Fibroblast of villous mesenchyme (primary cell): ENCODE measurements around the gene TBCK. TPM values are rescaled to one million over a fixed set of nuclear protein-coding genes. Genes with fewer than 3 reads are reported as not detected.

Source experiments
- DNase-seq: peaks from one replicate; pipeline ENCODE4 v3.0.0-alpha.2; 2010; ENCODE audit warnings: low read depth
- H3K4me3 ChIP-seq: 2 replicates; pipeline ENCODE4 v1.5.1; 2011; ENCODE audit warnings: low read depth, mild to moderate bottlenecking, low read length
- total RNA-seq: library from RNA; depleted of rRNA; stranded (reverse); fragments of >200 nt; gene quantifications from 2 replicates; pipeline ENCODE4 v1.2.3, GENCODE V29; 2012
- TF ChIP-seq, protein P1 (sequence below): IDR thresholded peaks from 2 replicates; pipeline ENCODE4 v1.5.1; 2012; ENCODE audit warnings: low read depth, mild to moderate bottlenecking, low read length; ENCODE audit not compliant: insufficient read depth

Gene TBCK
- total RNA-seq, 1 donor, result 80.3 TPM

DNA sequence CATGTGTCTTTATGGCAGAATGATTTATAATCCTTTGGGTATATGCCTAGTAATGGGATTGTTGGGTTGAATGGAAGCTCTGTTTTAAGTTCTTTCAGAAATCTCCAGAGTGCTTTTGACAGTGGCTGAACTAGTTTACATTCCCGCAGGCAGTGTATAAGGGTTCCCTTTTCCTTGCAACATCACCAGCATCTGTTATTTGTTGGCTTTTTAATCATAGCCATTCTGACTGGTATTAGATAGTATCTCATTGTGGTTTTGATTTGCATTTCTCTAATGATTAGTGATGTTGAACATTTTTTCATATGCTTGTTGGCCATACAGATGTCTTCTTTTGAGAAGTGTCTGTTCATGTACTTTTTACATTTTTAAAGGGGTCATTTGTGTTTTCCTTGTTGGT is 129.8 kb downstream of the TBCK start:
- H3K4me3 ChIP-seq, result no peak overlapping the region
- TF ChIP-seq, protein P1, sequence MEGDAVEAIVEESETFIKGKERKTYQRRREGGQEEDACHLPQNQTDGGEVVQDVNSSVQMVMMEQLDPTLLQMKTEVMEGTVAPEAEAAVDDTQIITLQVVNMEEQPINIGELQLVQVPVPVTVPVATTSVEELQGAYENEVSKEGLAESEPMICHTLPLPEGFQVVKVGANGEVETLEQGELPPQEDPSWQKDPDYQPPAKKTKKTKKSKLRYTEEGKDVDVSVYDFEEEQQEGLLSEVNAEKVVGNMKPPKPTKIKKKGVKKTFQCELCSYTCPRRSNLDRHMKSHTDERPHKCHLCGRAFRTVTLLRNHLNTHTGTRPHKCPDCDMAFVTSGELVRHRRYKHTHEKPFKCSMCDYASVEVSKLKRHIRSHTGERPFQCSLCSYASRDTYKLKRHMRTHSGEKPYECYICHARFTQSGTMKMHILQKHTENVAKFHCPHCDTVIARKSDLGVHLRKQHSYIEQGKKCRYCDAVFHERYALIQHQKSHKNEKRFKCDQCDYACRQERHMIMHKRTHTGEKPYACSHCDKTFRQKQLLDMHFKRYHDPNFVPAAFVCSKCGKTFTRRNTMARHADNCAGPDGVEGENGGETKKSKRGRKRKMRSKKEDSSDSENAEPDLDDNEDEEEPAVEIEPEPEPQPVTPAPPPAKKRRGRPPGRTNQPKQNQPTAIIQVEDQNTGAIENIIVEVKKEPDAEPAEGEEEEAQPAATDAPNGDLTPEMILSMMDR, result no peak
- peak; percentile 87 for DNase-seq

GRCh38 chr4:106183551-106183950 is 132.5 kb downstream of the TBCK start:
- TF ChIP-seq, protein P1, result no peak
- no peak for DNase-seq
- no peak overlapping the region for H3K4me3 ChIP-seq

GRCh38 chr4:106172861-106173260 is 143.1 kb downstream of the TBCK start:
- no peak overlapping the region for H3K4me3 ChIP-seq
- peak; percentile 28 for DNase-seq
- TF ChIP-seq, protein P1, result no peak

GRCh38 chr4:106165351-106166010 is 150.5 kb downstream of the TBCK start:
- H3K4me3 ChIP-seq, result no peak overlapping the region
- TF ChIP-seq, protein P1, result no peak
- peak; percentile 53 for DNase-seq

GRCh38 chr4:106162278-106162677 is 153.7 kb downstream of the TBCK start:
- no peak overlapping the region for H3K4me3 ChIP-seq
- DNase-seq, result no peak
- TF ChIP-seq, protein P1, result no peak

GRCh38 chr4:106160560-106160959 is 155.4 kb downstream of the TBCK start:
- TF ChIP-seq, protein P1, result no peak
- peak; percentile 40 for DNase-seq

DNA sequence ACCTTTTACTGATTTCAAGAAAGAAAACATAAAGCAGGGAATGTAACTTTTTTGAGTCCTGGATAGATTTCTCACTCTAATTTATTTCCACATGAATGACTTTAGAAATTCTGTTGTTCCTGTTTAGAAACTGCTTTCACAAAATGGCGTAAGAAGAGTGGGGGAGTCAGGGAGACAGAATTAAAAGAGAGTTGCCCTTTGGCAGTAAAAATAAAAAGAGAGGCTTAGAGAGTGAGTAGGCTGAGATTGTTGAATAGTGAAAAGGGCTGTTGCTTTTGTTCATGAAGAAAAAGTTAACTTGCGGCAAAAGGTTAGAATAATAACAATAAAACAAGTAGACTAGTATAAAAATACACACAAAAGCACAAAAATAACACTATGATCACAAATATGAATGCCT is 166.1 kb downstream of the TBCK start:
- TF ChIP-seq, protein P1, result no peak
- DNase-seq, result peak; percentile 69
- no peak overlapping the region for H3K4me3 ChIP-seq

More at GRCh38 chr4:106160560-106160959, 155.4 kb downstream of the TBCK start:
- H3K4me3 ChIP-seq, result no peak overlapping the region
